HL-60 (cell line): ENCODE measurements around the gene PPID.

ENCODE experiments used
- DNase-seq, 2 experiments: peaks; one replicate each; pipeline ENCODE4 v3.0.0-alpha.2; 2010 to 2020; ENCODE audit warnings: low read depth in 1 of 2, low spot score in 1 of 2
- H3K27ac ChIP-seq: fragments of 250-450 bp; sonication (Bioruptor Pico); replicated peaks from 2 replicates; pipeline ENCODE4 v1.5.1; 2020; ENCODE audit warnings: mild to moderate bottlenecking, moderate library complexity
- H3K27me3 ChIP-seq: fragments of 250-450 bp; sonication (Bioruptor Pico); 2 replicates; pipeline ENCODE4 v1.5.1; 2021; ENCODE audit warnings: mild to moderate bottlenecking, moderate library complexity; ENCODE audit not compliant: insufficient read depth, poor library complexity, severe bottlenecking
- H3K4me3 ChIP-seq: replicated peaks from 2 replicates; pipeline ENCODE4 v1.5.1; 2011; ENCODE audit warnings: mild to moderate bottlenecking, control low read depth, low read length; ENCODE audit not compliant: insufficient read depth
- GABPA ChIP-seq: IDR thresholded peaks from 2 replicates; pipeline ENCODE4 v1.6.1; 2012; ENCODE audit warnings: low read depth
- POLR2AphosphoS5 ChIP-seq: IDR thresholded peaks from 2 replicates; pipeline ENCODE4 v1.6.1; 2012; ENCODE audit warnings: low read depth
- SPI1 ChIP-seq: IDR thresholded peaks from 2 replicates; pipeline ENCODE4 v1.6.1; 2012; ENCODE audit warnings: low read depth, mild to moderate bottlenecking, borderline replicate concordance
- TF ChIP-seq, protein P1 (sequence below): IDR thresholded peaks from one replicate; pipeline ENCODE4 v1.5.1; 2011; ENCODE audit warnings: low read length, control low read depth, inconsistent platforms; ENCODE audit not compliant: insufficient read depth
- TF ChIP-seq, protein P2 (sequence below): IDR thresholded peaks from 2 replicates; pipeline ENCODE4 v1.6.1; 2012; ENCODE audit warnings: low read depth; ENCODE audit not compliant: insufficient replicate concordance

Gene PPID

DNA sequence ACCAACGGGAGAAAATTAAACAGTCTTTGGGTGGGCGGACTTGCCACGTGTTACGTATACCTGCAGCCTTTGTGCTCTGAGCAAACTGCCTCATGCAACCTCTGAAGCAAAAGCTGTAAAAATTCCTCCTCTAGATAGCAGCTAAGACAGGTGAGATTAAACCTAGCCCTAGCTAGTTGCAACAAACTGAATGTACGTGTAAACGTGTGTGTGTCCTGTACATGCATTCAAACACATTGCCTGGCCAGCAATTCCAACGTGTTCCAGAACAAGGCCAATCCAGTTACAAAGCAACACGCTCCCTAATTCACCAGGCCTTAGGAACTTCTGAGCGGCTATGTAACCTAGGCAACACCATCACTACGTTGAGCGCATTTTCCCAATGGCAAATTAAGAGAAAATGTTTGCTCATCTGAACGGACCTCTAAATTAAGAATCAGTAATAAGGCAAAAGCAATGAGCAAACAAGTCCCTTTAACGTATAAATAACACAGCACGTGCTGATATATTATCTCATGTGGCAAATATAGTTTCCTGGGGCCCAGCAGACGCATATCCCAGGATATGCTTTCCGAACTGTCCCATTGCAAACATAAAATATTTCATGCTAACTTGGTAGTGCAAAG, 792 bp downstream of the PPID start:
- Histone ChIP-seq H3K4me3 (peak overlapping the region; percentile 69), H3K27ac (peak overlapping the region; percentile 85), H3K27me3 (no peaks in the 10 kb centered on the region)
- DNase-seq, result peak; percentile 5 to 31
- TF ChIP-seq, protein P1, sequence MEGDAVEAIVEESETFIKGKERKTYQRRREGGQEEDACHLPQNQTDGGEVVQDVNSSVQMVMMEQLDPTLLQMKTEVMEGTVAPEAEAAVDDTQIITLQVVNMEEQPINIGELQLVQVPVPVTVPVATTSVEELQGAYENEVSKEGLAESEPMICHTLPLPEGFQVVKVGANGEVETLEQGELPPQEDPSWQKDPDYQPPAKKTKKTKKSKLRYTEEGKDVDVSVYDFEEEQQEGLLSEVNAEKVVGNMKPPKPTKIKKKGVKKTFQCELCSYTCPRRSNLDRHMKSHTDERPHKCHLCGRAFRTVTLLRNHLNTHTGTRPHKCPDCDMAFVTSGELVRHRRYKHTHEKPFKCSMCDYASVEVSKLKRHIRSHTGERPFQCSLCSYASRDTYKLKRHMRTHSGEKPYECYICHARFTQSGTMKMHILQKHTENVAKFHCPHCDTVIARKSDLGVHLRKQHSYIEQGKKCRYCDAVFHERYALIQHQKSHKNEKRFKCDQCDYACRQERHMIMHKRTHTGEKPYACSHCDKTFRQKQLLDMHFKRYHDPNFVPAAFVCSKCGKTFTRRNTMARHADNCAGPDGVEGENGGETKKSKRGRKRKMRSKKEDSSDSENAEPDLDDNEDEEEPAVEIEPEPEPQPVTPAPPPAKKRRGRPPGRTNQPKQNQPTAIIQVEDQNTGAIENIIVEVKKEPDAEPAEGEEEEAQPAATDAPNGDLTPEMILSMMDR, result no peak
- TF ChIP-seq SPI1 (no peak), GABPA (no peak), POLR2AphosphoS5 (no peak)
- TF ChIP-seq, protein P2, sequence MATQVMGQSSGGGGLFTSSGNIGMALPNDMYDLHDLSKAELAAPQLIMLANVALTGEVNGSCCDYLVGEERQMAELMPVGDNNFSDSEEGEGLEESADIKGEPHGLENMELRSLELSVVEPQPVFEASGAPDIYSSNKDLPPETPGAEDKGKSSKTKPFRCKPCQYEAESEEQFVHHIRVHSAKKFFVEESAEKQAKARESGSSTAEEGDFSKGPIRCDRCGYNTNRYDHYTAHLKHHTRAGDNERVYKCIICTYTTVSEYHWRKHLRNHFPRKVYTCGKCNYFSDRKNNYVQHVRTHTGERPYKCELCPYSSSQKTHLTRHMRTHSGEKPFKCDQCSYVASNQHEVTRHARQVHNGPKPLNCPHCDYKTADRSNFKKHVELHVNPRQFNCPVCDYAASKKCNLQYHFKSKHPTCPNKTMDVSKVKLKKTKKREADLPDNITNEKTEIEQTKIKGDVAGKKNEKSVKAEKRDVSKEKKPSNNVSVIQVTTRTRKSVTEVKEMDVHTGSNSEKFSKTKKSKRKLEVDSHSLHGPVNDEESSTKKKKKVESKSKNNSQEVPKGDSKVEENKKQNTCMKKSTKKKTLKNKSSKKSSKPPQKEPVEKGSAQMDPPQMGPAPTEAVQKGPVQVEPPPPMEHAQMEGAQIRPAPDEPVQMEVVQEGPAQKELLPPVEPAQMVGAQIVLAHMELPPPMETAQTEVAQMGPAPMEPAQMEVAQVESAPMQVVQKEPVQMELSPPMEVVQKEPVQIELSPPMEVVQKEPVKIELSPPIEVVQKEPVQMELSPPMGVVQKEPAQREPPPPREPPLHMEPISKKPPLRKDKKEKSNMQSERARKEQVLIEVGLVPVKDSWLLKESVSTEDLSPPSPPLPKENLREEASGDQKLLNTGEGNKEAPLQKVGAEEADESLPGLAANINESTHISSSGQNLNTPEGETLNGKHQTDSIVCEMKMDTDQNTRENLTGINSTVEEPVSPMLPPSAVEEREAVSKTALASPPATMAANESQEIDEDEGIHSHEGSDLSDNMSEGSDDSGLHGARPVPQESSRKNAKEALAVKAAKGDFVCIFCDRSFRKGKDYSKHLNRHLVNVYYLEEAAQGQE, result no peak

DNA sequence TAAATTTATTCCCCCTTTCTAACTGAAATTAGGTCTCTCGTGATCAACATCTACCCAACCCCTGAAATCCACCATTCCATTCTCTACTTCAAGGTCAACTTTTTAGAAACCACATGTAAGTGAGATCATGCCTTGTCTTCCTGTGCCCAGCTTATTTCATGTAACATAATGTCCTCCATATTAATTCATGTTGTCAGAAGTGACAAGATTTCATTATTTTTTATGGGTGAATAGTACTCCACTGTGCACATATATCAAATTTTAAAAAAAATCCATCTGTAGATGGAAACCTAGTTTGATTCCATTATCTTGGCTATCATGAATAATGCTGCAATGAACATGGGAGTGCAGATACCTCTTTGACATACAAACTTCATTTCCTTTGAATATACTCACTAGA, 1.5 kb downstream of the PPID start:
- Histone ChIP-seq H3K4me3 (no peak overlapping the region), H3K27me3 (no peaks in the 10 kb centered on the region), H3K27ac (no peak overlapping the region; the same call in 1 of the 2 replicates)
- DNase-seq, result no peak
- TF ChIP-seq, protein P1, result no peak
- TF ChIP-seq, protein P2, result no peak
- TF ChIP-seq SPI1, result no peak
- TF ChIP-seq GABPA, result no peak
- no peak for TF ChIP-seq POLR2AphosphoS5

DNA sequence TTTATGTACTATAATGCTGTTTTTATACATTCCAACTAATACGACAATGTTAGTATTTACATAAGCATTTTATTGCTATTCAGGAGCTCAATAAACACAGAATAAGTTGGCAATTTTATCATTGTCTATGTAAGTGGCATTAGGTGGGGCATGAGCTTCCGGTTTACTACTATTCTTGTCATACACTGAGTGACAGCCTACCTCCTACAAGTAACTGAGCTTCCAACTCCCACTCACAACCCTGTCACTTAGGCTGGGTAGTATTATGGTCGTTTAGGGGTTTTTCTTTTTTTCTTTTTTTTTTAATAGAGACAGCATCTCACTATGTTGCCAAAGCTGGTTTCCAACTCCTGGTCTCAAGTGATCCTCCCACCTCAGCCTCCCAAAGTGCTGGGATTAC, 7.4 kb downstream of the PPID start:
- Histone ChIP-seq H3K4me3 (no peak overlapping the region), H3K27me3 (no peaks in the 10 kb centered on the region), H3K27ac (no peak overlapping the region)
- TF ChIP-seq GABPA (no peak), SPI1 (no peak), POLR2AphosphoS5 (no peak)
- TF ChIP-seq, protein P1, result no peak
- TF ChIP-seq, protein P2, result no peak
- no peak for DNase-seq
